ENCODE results near the gene RUSC2.
"Not testable (repeated sequence)": the region's sequence is repeated elsewhere in the genome, so short reads cannot be mapped to it uniquely, and the experiment has no call there.

RUSC2 gene
- 0 to 1.1 (median 0.44) reads per million in 3 experiments for total RNA-seq

GRCh38 chr9:35489313-35490154 lies at the start of gene RUSC2:
Gene RUSC2, plus strand, starts transcription at chr9:35490111. Its CDS starts 56,411 bp downstream, at chr9:35546522.
- DNase-seq, result no peak

- DNase-seq, result no peak
These were observed 43.9 kb upstream of the RUSC2 start for GRCh38 chr9:35446012-35446411.

GRCh38 chr9:35448496-35448895 lies 41.4 kb upstream of the RUSC2 start:
- DNase-seq, result no peak

GRCh38 chr9:35452481-35452880 lies 37.4 kb upstream of the RUSC2 start:
- DNase-seq, result no peak

- no peak for DNase-seq
These were observed 36.1 kb upstream of the RUSC2 start for GRCh38 chr9:35453786-35454185.

- DNase-seq, result no peak
These were observed 25.5 kb upstream of the RUSC2 start for GRCh38 chr9:35464141-35465025.

GRCh38 chr9:35470340-35470739 lies 19.6 kb upstream of the RUSC2 start:
- no peak for DNase-seq

- no peak for DNase-seq
These were observed 19.0 kb upstream of the RUSC2 start for GRCh38 chr9:35470894-35471293.

- no peak for DNase-seq
These were observed 13.3 kb upstream of the RUSC2 start for GRCh38 chr9:35476596-35476995.

- DNase-seq, result peak; percentile 16
These were observed 12.6 kb upstream of the RUSC2 start for GRCh38 chr9:35477211-35477855.

- no peak for DNase-seq
These were observed 11.0 kb upstream of the RUSC2 start for GRCh38 chr9:35478871-35479270.

GRCh38 chr9:35481347-35481975 lies 8.4 kb upstream of the RUSC2 start:
- DNase-seq, result no peak

GRCh38 chr9:35482071-35482470 lies 7.8 kb upstream of the RUSC2 start:
- DNase-seq, result no peak

- no peak for DNase-seq
These were observed 5.5 kb upstream of the RUSC2 start for GRCh38 chr9:35484406-35484805.

GRCh38 chr9:35487081-35487480 lies 2.8 kb upstream of the RUSC2 start:
- DNase-seq, result no peak

- no peak for DNase-seq
These were observed 1.9 kb upstream of the RUSC2 start for GRCh38 chr9:35488021-35488420.

GRCh38 chr9:35488566-35489312 lies 1.2 kb upstream of the RUSC2 start:
- DNase-seq, result no peak

- DNase-seq, result no peak
These were observed 421 bp downstream of the RUSC2 start for GRCh38 chr9:35490155-35490909.

GRCh38 chr9:35490910-35491465 lies 1.1 kb downstream of the RUSC2 start:
- no peak for DNase-seq

- not testable (repeated sequence) for DNase-seq
These were observed 3.2 kb downstream of the RUSC2 start for GRCh38 chr9:35493119-35493518.

GRCh38 chr9:35495984-35496383 lies 6.1 kb downstream of the RUSC2 start:
- DNase-seq, result no peak

All from central memory CD4-positive, alpha-beta T cell (primary cell).